Body of pancreas (tissue), 4 donors: Measurements from ENCODE around the gene IARS2. TPM values are rescaled to one million over a fixed set of nuclear protein-coding genes. Genes with fewer than 3 reads are reported as not detected.

Experiments used
- ATAC-seq: fragments of 150-250 bp; one replicate; pipeline ENCODE4 v1.9.1; 2016
- DNase-seq, 4 donors: peaks; one replicate each; pipeline ENCODE4 v3.0.0-alpha.2; 2019
- H3K27ac ChIP-seq, 4 donors: fragments of 200-600 bp; sonication (generic); 1 replicate in 3 of 4; 2 replicates in 1 of 4; pipeline versions ENCODE4 v1.5.1 to v1.6.1; 2016 to 2019; ENCODE audit warnings: mild to moderate bottlenecking in 1 of 4, mixed read lengths in 1 of 4, moderate library complexity in 1 of 4
- H3K27me3 ChIP-seq, 2 donors: fragments of 200-600 bp; sonication (generic); one replicate each; pipeline ENCODE4 v1.6.0; 2016; ENCODE audit warnings: mild to moderate bottlenecking in 1 of 2
- H3K36me3 ChIP-seq, 2 donors: fragments of 200-600 bp; sonication (generic); replicated peaks in 1 of 2; 2 replicates each; pipeline ENCODE4 v1.5.1; 2016; ENCODE audit warnings: low read depth in 2 of 2; ENCODE audit not compliant: insufficient read depth in 1 of 2
- H3K4me1 ChIP-seq: fragments of 200-600 bp; sonication (generic); one replicate; pipeline ENCODE4 v1.6.0; 2016
- H3K4me3 ChIP-seq, 2 donors: fragments of 200-600 bp; sonication (generic); 1 replicate in 1 of 2; 2 replicates in 1 of 2; pipeline ENCODE4 v1.5.1; 2016 to 2019
- H3K9me3 ChIP-seq, 3 donors: fragments of 200-600 bp; sonication (generic); 1 replicate in 2 of 3; 2 replicates in 1 of 3; pipeline ENCODE4 v1.5.1; 2016
- POLR2A ChIP-seq, 3 donors: fragments of 450-650 bp; IDR thresholded peaks; one replicate each; pipeline ENCODE4 v1.6.1; 2016; ENCODE audit warnings: antibody characterized with exemption in 3 of 3, mild to moderate bottlenecking in 2 of 3
- WGBS, 2 donors: methylation state at CpG; one replicate each; pipeline ENCODE4 v1.1.5; 2017; 5-methylcytosine and 5-hydroxymethylcytosine counted together
- intact Hi-C: fragments of 100-400 bp; cut with DNase I; formaldehyde crosslinking; loops from one replicate; pipeline ENCODE4 v1.15.1; 2023
- total RNA-seq, 2 donors: library from RNA; depleted of rRNA; stranded (reverse); fragments of >200 nt; gene quantifications; one replicate each; pipeline ENCODE4 v1.1.0, GENCODE V29; 2016
- TF ChIP-seq, protein P1 (sequence below), 7 experiments: fragments of 450-650 bp in 4 of 7; fragments of 200-600 bp in 3 of 7; sonication (generic) in 3 of 7; IDR thresholded peaks; one replicate each; pipeline ENCODE4 v1.5.1; 2016 to 2019; ENCODE audit warnings: antibody characterized with exemption in 7 of 7

Gene IARS2
- total RNA-seq, 2 donors from 2014 or later, result 32.7 to 40.2 TPM

DNA sequence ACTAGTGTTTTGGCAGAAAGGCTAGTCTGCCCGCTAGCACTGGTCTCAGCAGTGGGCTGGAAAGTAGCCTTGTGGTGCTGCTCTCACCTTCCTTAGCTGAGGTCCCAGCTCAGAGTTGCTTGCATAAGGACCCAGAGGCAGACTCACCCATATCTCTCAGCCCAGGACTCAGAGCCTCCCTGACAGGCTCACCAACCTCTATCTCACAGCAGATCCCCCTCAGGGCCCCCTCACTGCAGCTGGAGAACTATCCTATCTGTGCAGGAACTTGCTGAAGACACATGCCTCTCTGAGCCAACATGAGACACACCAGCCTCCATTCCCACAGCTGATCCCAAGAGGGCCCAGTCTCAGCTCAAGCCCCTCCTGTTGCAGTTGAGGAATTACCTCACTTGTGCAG, 82.6 kb downstream of the IARS2 start:
- no peak for ATAC-seq
- peaks cover 0 to 11% of the 10 kb centered on the region in 2 donors for H3K36me3 ChIP-seq
- intact Hi-C loops, result no loop called here
- WGBS, 2 donors, result 100% methylated on average over 1 of the region's 1 CpG
- no peak overlapping the region for H3K4me3 ChIP-seq
- no peaks in the 10 kb centered on the region for H3K27me3 ChIP-seq
- no peaks in the 10 kb centered on the region for H3K9me3 ChIP-seq
- TF ChIP-seq POLR2A (IDR thresholded peaks at IDR 0.05), result no peak
- TF ChIP-seq, protein P1, sequence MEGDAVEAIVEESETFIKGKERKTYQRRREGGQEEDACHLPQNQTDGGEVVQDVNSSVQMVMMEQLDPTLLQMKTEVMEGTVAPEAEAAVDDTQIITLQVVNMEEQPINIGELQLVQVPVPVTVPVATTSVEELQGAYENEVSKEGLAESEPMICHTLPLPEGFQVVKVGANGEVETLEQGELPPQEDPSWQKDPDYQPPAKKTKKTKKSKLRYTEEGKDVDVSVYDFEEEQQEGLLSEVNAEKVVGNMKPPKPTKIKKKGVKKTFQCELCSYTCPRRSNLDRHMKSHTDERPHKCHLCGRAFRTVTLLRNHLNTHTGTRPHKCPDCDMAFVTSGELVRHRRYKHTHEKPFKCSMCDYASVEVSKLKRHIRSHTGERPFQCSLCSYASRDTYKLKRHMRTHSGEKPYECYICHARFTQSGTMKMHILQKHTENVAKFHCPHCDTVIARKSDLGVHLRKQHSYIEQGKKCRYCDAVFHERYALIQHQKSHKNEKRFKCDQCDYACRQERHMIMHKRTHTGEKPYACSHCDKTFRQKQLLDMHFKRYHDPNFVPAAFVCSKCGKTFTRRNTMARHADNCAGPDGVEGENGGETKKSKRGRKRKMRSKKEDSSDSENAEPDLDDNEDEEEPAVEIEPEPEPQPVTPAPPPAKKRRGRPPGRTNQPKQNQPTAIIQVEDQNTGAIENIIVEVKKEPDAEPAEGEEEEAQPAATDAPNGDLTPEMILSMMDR (IDR thresholded peaks at IDR 0.05), result no peak
- no peaks in the 10 kb centered on the region for H3K4me1 ChIP-seq
- H3K27ac ChIP-seq, result no peak overlapping the region
- DNase-seq, result no peak

DNA sequence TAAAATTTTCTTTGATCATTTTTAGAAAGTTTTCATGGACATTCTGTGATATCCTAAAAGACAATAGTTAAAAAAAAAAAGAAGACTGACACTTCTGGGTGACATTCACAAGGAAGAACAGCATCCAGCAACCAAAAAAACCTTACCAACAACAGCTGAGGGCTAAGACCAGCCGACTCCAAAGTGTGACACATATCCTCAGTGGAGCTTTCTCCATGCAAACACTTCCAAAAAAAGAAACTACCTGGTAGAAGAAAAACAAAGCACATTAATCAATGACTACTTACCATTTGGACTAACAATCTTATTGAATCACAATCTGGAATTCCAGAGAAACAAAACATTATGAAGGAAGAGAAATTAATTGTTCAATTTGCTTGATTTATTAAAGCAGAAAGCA, 88.2 kb downstream of the IARS2 start:
- ATAC-seq (no peak), DNase-seq (no peak)
- Histone ChIP-seq H3K9me3 (no peaks in the 10 kb centered on the region), H3K36me3 (peaks cover 0 to 9% of the 10 kb centered on the region in 2 donors), H3K4me1 (no peaks in the 10 kb centered on the region), H3K27me3 (no peaks in the 10 kb centered on the region), H3K27ac (no peak overlapping the region), H3K4me3 (no peak overlapping the region)
- 62 to 71% methylated on average over 1 of the region's 1 CpG for WGBS, 2 donors
- no peak for TF ChIP-seq POLR2A (IDR thresholded peaks at IDR 0.05)
- TF ChIP-seq, protein P1 (IDR thresholded peaks at IDR 0.05), result no peak
- intact Hi-C loops, result no loop called here

- intact Hi-C loops, result no loop called here
- no peak for ATAC-seq
- Histone ChIP-seq H3K36me3 (peaks cover 0 to 9% of the 10 kb centered on the region in 2 donors), H3K27ac (no peak overlapping the region), H3K9me3 (no peaks in the 10 kb centered on the region), H3K4me1 (no peaks in the 10 kb centered on the region), H3K27me3 (no peaks in the 10 kb centered on the region), H3K4me3 (no peak overlapping the region)
- no peak for DNase-seq
- TF ChIP-seq, protein P1 (IDR thresholded peaks at IDR 0.05), result no peak
- no peak for TF ChIP-seq POLR2A (IDR thresholded peaks at IDR 0.05)
- WGBS, 2 donors, result 64 to 70% methylated on average over 2 of the region's 2 CpGs
Measured at GRCh38 chr1:220182656-220183055, 88.7 kb downstream of the IARS2 start.

DNA sequence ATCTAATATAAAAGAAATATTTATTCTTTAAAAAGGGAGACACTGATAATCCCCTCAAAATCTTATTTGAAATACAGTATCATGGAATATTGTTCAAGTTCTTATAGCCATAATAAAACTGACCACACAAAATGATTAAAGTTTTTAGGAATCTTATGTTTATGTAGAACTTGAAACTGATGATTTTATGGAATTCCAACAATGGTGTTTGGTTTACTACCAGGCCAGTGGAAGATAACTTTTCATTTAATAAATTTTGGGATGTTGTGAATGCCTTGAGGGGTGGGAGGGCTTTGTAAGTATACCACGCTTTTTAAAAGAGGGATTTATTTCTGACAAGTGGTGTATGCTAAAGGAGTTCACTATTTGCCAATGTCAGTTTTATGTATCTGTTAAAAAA, 90.6 kb downstream of the IARS2 start:
- TF ChIP-seq POLR2A (IDR thresholded peaks at IDR 0.05), result no peak
- TF ChIP-seq, protein P1 (IDR thresholded peaks at IDR 0.05), result no peak
- Histone ChIP-seq H3K36me3 (peaks cover 0 to 9% of the 10 kb centered on the region in 2 donors), H3K27me3 (no peaks in the 10 kb centered on the region), H3K9me3 (no peaks in the 10 kb centered on the region), H3K4me3 (no peak overlapping the region), H3K27ac (no peak overlapping the region), H3K4me1 (no peaks in the 10 kb centered on the region)
- intact Hi-C loops, result no loop called here
- DNase-seq, result no peak
- no peak for ATAC-seq
- 95 to 96% methylated on average over 1 of the region's 1 CpG for WGBS, 2 donors

- intact Hi-C loops, result no loop called here
- DNase-seq, result no peak
- no peaks in the 10 kb centered on the region for H3K9me3 ChIP-seq
- H3K4me1 ChIP-seq, result no peaks in the 10 kb centered on the region
- H3K27me3 ChIP-seq, result no peaks in the 10 kb centered on the region
- ATAC-seq, result no peak
- peaks cover 0 to 3% of the 10 kb centered on the region in 2 donors for H3K36me3 ChIP-seq
- no peak overlapping the region for H3K27ac ChIP-seq
- no peak overlapping the region for H3K4me3 ChIP-seq
- WGBS, 2 donors, result 88 to 94% methylated on average over 2 of the region's 2 CpGs
- TF ChIP-seq, protein P1 (IDR thresholded peaks at IDR 0.05), result no peak
- TF ChIP-seq POLR2A (IDR thresholded peaks at IDR 0.05), result no peak
Measured at GRCh38 chr1:220186752-220187151, 92.8 kb downstream of the IARS2 start.
